NCI-H1417 (cell line): Measurements from ENCODE around the gene AGT.
"Not testable (repeated sequence)": the region's sequence is repeated elsewhere in the genome, so short reads cannot be mapped to it uniquely, and the experiment has no call there.

ENCODE experiments used
- DNase-seq, 3 experiments: peaks; one replicate each; lab custom pipeline; 2025; lab: John Stamatoyannopoulos, UW

Gene AGT

DNA sequence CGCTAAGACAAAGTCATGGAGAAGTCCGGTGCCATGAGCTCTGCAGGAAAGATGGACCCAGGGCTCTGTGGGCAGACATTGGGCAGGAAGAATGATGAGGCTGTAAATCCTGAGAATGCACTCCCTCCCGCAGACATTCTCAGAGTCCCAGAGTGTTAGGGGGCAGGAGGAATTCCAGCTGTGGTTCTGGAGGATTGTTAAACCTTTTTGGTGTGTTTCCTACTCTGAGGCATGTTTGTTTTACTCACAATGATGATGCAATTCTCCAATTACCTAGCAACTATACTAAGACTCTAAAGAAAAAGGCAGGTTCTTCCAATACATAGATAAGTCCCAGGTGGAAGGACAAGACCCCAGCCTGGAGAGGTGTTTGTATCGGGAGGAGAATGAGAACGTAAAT, 30.5 kb upstream of the AGT start:
- DNase-seq: no peak

DNA sequence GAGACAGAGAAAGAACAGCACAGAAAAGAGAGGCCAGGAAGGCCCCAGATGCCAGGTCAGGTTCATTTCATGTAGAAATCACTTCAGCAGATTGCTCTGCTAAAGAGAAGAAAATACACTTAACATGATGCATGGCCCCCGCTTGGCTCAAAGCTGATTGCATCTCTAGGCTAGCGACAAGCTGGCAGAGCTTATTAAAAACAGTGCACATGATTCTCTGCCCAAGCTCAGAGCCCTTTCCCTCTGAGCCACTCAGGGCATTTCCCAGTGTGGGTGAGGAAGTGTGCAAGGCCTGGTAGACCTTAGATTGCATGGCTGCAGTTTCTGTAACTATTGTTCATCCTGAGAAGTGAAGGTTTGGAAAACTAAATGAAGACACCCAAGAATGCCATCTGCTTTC, 30.0 kb upstream of the AGT start:
- peak in 2 of 3 experiments; percentile 17 to 19 for DNase-seq

DNA sequence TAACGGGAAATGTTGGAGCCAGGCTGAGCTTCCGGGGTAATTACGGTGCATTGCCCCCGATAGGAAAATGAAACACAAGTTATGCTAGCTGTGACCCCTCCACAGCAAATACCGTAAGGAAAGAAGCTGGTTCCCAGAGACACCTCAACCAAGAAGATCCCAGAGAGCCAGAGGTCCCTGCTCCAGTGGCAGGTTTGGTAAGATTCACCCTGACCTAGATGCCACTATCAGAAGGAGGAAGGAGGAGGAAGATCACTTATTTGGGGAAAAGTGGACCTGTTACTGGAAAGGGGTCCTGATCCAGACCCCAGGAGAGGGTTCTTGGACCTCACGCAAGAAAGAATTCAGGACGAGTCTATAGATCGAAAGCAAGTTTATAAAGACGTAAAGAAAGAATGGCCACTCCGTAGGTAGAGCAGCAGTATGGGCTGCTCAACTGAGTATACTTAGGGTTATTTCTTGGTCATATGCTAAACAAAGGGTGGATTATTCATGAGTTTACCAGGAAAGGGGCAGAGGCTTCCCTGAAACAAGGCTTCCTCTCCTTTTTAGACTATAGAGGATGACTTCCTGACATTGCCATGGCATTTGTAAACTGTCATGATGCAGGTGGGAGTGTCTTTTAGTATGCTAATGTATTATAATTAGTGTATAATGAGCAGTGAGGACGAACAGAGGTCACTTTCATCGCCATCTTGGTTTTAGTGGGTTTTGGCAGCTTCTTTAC, 25.8 kb upstream of the AGT start:
- DNase-seq: no peak

DNA sequence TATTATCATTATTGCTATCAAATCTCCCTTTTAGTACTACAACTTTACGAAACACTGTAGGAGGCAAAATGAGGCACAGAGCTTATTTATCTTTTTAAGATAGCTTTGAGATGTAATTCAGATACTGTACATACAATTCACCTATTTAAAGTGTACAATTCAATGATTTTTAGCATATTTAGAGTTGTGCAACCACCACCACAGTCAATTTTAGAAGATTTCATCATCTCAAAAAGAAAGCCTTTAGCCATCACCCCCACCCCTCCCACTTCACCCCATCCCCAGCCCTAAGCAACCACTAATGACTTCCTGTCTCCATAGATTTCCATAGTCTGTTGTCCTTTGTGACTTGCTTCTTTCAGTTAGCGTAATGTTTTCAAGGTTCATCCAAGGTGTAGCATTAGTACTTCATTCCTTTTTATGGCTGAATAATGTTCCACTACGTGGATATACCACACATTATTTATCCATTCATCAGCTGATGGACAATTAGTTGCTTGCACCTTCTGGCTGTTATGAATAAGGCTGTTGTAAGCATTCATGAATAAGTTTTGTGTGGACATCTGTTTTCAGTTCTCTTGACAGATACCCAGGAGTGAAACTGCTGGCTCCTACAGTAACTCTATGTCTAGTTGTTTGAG, 23.8 kb upstream of the AGT start:
- DNase-seq: no peak

GRCh38 chr1:230735447-230735846, 21.5 kb upstream of the AGT start:
- DNase-seq: peak in 2 of 3 experiments; percentile 24 to 44

DNA sequence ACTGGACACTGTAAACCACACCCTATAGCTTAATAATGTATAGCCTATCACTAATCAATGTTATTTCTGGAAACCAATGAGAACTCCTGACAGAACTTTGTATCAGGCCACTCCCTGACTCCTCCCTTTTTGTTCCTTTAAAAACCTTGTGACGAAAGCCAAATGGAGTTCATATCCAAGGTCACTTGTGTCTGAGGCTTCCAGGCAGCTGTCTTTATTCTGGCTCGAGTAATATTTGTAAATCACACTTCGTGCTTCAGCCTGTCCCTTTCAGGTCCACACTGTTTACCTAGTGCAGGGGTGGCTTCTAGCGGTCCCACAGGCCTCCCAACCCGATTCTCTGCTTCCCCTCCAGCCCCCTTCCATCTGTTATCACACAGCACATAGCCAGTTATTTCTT, 17.1 kb upstream of the AGT start:
- DNase-seq: peak in 1 of 3 experiments; percentile 18

GRCh38 chr1:230728710-230729392, 14.9 kb upstream of the AGT start:
- peak in 1 of 3 experiments; percentile 14 for DNase-seq

DNA sequence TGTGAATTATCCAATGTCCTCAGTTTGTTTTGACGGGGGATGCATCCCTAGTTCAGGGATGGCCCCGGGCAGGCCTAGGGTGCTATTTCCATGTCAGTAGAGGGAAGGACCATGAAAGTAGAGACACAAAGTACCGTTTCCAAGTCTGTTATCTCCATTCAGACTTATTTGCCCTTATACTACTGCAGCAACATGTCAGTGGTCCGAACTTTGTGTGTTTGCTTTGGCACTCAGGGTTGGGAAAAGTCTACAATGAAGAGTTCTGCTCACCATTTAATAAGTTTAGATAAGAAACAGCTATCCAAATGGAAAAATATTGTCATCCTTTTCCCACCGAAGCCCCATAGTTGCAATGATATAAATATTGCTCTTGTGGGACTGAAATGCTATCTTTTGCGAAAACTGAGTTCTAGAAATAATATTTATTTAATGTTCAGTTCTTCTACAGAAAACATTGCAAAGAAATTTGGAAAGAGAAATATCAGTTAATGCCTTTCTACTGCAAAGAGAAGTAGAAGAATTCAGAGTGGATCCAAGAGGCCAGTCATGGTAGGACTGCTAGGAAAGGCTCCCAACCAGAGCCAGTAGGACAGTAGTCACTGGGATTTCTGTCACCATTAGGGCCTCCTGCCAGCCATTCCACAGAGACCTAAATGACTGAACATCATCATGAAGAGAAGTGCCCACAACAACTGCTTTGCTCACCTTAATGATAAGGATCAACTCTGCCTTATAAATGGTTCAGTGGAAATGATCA, 11.5 kb upstream of the AGT start:
- DNase-seq: no peak

GRCh38 chr1:230721849-230722522, 8.1 kb upstream of the AGT start:
- not testable (repeated sequence) for DNase-seq

GRCh38 chr1:230717251-230717650, 3.3 kb upstream of the AGT start:
- DNase-seq: no peak

GRCh38 chr1:230716453-230716852, 2.5 kb upstream of the AGT start:
- DNase-seq: not testable (repeated sequence)

DNA sequence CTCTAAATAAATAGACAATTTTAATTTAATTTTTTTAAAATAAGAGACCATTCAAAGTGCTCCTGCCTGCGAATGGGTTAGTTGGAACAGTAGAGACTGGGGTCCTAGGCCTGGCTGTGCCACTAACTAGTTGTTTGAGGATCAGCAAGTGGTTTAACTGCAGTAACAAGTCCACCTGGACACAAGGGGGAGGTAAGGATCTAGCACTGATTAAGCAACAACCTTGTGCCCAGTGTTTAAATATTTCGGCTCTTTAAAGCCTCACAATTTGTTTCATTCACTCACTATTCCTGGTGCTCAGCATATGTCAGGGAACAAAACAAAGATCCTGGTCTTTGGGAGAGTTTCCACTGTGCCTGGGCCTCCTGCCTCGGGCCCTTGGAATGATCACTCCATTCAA, 1.6 kb upstream of the AGT start:
- peak in 1 of 3 experiments; percentile 5 for DNase-seq

- DNase-seq: no peak
These were observed 391 bp downstream of the AGT start for GRCh38 chr1:230713547-230713914.

- DNase-seq: no peak
These were observed 784 bp downstream of the AGT start for GRCh38 chr1:230713138-230713537.

GRCh38 chr1:230712470-230712942, 1.4 kb downstream of the AGT start:
- DNase-seq: no peak

- DNase-seq: no peak
These were observed 2.7 kb downstream of the AGT start for GRCh38 chr1:230711245-230711644.

- no peak for DNase-seq
These were observed 3.4 kb downstream of the AGT start for GRCh38 chr1:230710543-230710904.

GRCh38 chr1:230709619-230710542, 4.0 kb downstream of the AGT start:
- DNase-seq: no peak

DNA sequence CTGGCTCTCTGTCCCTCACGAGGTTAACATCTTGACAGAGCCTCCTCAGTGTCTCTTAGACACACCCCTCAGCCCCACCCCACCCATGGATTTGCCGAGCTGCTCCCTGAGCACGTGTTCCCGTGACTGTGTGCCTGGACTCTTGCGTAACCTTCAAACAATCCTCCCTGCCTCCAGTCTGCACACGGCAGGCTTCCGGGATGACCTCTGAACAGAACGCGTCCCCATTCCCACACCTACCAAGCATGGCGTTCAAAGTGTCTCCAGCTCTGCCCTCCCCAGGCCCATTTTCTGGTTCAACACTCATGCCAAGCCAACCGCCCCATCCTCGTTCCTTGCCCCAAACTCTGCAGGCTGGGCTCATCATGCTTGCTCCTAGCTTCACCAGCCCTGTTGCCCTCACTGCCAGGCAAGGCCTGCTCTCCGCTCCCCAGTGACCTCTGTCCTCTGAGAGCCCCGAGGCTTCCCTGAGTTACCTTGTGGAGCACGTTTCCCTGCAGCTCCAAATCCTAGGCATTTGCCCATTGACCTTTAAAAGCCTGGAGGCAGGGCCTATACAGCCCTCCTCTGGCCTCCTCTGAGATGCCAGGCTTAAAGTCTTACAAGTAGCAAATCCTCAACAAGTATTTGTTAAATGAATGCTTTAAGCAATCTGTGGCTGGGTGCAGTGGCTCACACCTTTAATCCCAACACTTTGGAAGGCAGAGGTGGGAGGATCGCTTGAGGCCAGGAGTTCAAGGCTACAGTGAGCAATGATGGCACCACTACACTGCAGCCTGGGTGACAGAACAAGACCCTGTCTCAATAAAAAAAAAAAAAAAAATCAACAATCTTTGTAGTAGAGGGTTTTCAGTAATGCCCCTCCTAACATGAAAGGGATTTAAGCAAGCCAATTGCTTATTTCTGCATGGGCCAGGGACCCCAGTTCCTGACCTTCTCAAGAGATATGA, 5.0 kb downstream of the AGT start:
- DNase-seq: no peak
